Lower lobe of right lung (tissue), 2 donors: ENCODE measurements around the gene IL36RN. TPM values are rescaled to one million over a fixed set of nuclear protein-coding genes. Genes with fewer than 3 reads are reported as not detected.
A peak's percentile ranks its signal among the peaks of the same experiment; 100 is the strongest.

Experiments used
- ATAC-seq, 2 donors: fragments of 200-7000 bp; cut with Tn5 transposase; one replicate each; pipeline ENCODE4 v1.9.1; 2020 to 2022; ENCODE audit warnings: mild to moderate bottlenecking in 2 of 2, moderate library complexity in 2 of 2
- DNase-seq: peaks from one replicate; pipeline ENCODE4 v3.0.0-alpha.2; 2020
- H3K27ac ChIP-seq: fragments of 200-600 bp; one replicate; pipeline ENCODE4 v1.8.0; 2022
- H3K27me3 ChIP-seq: fragments of 200-600 bp; one replicate; pipeline ENCODE4 v1.8.0; 2022; ENCODE audit warnings: low read depth
- H3K36me3 ChIP-seq: fragments of 200-600 bp; one replicate; pipeline ENCODE4 v1.8.0; 2022; ENCODE audit warnings: mild to moderate bottlenecking
- H3K4me1 ChIP-seq: fragments of 200-600 bp; one replicate; pipeline ENCODE4 v1.8.0; 2022
- H3K4me3 ChIP-seq: fragments of 200-600 bp; one replicate; pipeline ENCODE4 v1.8.0; 2022; ENCODE audit warnings: mild to moderate bottlenecking
- H3K9me3 ChIP-seq: fragments of 200-600 bp; one replicate; pipeline ENCODE4 v1.8.0; 2022
- intact Hi-C: fragments of 100-400 bp; cut with DNase I; formaldehyde crosslinking; loops from one replicate; pipeline ENCODE4 v1.11.0; 2022
- total RNA-seq: library from RNA; stranded (reverse); fragmentation: NEBNext Ultra II Directional; extraction: Animal tissue kit (Norgen Biotek cat#: 25700); gene quantifications from one replicate; pipeline ENCODE4 v1.2.1, GENCODE V29; 2021
- TF ChIP-seq, protein P1 (sequence below): fragments of 200-600 bp; IDR thresholded peaks from one replicate; pipeline ENCODE4 v1.8.0; 2022; ENCODE audit warnings: antibody characterized with exemption, mild to moderate bottlenecking
- donor health status: DM: no; HTN: yes; CAD: no; lungs with severe emphysema.

The IL36RN gene
- total RNA-seq, 1 donor from 2014 or later, result not detected

- no peak overlapping the region for H3K27ac ChIP-seq
- no peak overlapping the region for H3K4me3 ChIP-seq
- H3K36me3 ChIP-seq, result no peaks in the 10 kb centered on the region
- TF ChIP-seq, protein P1, sequence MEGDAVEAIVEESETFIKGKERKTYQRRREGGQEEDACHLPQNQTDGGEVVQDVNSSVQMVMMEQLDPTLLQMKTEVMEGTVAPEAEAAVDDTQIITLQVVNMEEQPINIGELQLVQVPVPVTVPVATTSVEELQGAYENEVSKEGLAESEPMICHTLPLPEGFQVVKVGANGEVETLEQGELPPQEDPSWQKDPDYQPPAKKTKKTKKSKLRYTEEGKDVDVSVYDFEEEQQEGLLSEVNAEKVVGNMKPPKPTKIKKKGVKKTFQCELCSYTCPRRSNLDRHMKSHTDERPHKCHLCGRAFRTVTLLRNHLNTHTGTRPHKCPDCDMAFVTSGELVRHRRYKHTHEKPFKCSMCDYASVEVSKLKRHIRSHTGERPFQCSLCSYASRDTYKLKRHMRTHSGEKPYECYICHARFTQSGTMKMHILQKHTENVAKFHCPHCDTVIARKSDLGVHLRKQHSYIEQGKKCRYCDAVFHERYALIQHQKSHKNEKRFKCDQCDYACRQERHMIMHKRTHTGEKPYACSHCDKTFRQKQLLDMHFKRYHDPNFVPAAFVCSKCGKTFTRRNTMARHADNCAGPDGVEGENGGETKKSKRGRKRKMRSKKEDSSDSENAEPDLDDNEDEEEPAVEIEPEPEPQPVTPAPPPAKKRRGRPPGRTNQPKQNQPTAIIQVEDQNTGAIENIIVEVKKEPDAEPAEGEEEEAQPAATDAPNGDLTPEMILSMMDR, result no peak
- H3K4me1 ChIP-seq, result no peaks in the 10 kb centered on the region
- no peaks in the 10 kb centered on the region for H3K27me3 ChIP-seq
- no peaks in the 10 kb centered on the region for H3K9me3 ChIP-seq
- ATAC-seq (no peak), DNase-seq (no peak)
- intact Hi-C loops, result no loop called here
Measured at GRCh38 chr2:113085542-113085941, 26.5 kb downstream of the IL36RN start.

DNA sequence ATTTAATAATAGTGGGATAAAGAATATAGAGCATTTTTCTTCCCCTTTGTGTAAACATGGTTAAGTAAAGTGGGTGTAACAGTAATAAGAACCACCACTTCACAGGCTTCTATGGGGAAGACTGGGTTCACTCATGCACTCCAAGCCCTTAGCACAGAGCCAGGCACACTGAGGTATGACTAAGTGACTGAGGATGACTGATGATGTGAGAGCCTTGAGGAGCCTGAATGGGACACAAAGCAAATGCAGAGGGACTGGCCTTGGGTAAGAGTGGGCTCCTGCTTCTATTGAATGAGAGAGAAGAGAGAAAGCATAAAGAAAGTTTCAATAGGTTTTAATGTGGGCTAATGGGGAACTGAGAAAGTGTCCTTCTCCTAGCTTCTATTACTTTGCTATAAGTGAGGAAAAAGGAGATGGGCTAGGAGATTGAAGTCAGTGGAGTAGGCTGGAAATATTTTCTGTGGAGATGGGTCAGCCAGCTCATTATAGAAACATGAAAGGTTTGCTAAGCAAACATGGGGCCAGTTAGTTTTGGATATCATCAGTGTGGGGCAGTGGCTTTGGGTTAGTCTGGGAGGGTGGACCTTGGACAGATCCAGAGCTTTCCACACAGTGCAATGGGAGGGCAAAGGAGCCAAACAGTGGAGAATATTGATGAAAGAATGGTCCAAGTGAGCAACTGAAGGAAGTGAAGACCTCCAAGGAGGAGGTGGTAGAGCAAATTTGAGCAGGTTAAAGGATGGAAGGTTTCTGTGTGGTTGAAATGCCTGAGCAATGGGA, 29.4 kb downstream of the IL36RN start:
- peak in 1 of 2 donors; percentile 33 for ATAC-seq
- TF ChIP-seq, protein P1, result no peak
- no peaks in the 10 kb centered on the region for H3K9me3 ChIP-seq
- no peaks in the 10 kb centered on the region for H3K4me1 ChIP-seq
- H3K4me3 ChIP-seq, result no peak overlapping the region
- intact Hi-C loops, result no loop called here
- no peaks in the 10 kb centered on the region for H3K27me3 ChIP-seq
- no peak for DNase-seq
- H3K27ac ChIP-seq, result no peak overlapping the region
- H3K36me3 ChIP-seq, result no peaks in the 10 kb centered on the region

DNA sequence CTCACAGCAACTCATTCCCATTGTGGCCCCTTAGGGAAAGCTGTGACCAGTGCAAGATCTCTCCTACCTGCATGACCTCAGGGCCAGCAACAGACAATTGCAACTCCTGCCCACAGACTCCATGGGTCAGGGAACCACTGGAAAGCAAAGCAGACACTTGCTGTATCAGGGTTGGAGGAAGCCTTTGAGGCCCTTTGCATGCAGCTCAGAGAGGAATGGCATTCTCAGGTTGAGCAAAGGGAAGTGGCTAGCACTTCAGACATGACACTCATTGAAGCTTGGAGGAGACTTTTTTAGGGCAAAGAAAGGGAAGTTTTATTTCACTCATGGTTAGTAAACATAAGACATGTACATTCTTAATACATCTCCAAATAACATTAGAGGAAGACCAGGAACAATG, 30.9 kb downstream of the IL36RN start:
- ATAC-seq (no peak), DNase-seq (no peak)
- TF ChIP-seq, protein P1, result no peak
- no peak overlapping the region for H3K4me3 ChIP-seq
- intact Hi-C loops, result no loop called here
- no peaks in the 10 kb centered on the region for H3K9me3 ChIP-seq
- no peak overlapping the region for H3K27ac ChIP-seq
- H3K36me3 ChIP-seq, result no peaks in the 10 kb centered on the region
- H3K27me3 ChIP-seq, result no peaks in the 10 kb centered on the region
- H3K4me1 ChIP-seq, result no peaks in the 10 kb centered on the region

GRCh38 chr2:113091231-113091896, 32.4 kb downstream of the IL36RN start:
- TF ChIP-seq, protein P1, result no peak
- Histone ChIP-seq H3K27ac (no peak overlapping the region), H3K4me1 (no peaks in the 10 kb centered on the region), H3K4me3 (no peak overlapping the region), H3K36me3 (no peaks in the 10 kb centered on the region), H3K9me3 (no peaks in the 10 kb centered on the region), H3K27me3 (no peaks in the 10 kb centered on the region)
- intact Hi-C loops, result no loop called here
- DNase-seq (no peak), ATAC-seq (no peak)

- no peaks in the 10 kb centered on the region for H3K4me1 ChIP-seq
- no peak overlapping the region for H3K27ac ChIP-seq
- TF ChIP-seq, protein P1, result no peak
- no peak overlapping the region for H3K4me3 ChIP-seq
- DNase-seq (no peak), ATAC-seq (no peak)
- H3K27me3 ChIP-seq, result no peaks in the 10 kb centered on the region
- H3K36me3 ChIP-seq, result no peaks in the 10 kb centered on the region
- intact Hi-C loops, result no loop called here
- H3K9me3 ChIP-seq, result no peaks in the 10 kb centered on the region
Measured at GRCh38 chr2:113092864-113093612, 34.0 kb downstream of the IL36RN start.
